Endodermal cell (in vitro differentiated cells): ENCODE measurements around the gene BMP2K. TPM values are rescaled to one million over a fixed set of nuclear protein-coding genes. Genes with fewer than 3 reads are reported as not detected.

Source experiments
- DNase-seq: peaks from one replicate; pipeline ENCODE4 v3.0.0-alpha.2; 2017
- H3K27ac ChIP-seq: 2 replicates; pipeline ENCODE4 v1.5.1; 2013; ENCODE audit warnings: mild to moderate bottlenecking, low read depth, low read length, moderate library complexity
- H3K27me3 ChIP-seq: 2 replicates; pipeline ENCODE4 v1.6.1; 2013; ENCODE audit warnings: mild to moderate bottlenecking, low read length, moderate library complexity; ENCODE audit not compliant: insufficient read depth, control insufficient read depth, poor library complexity, severe bottlenecking
- H3K36me3 ChIP-seq: 2 replicates; pipeline ENCODE4 v1.7.0; 2013; ENCODE audit warnings: mild to moderate bottlenecking, low read length, moderate library complexity; ENCODE audit not compliant: control insufficient read depth, insufficient read depth
- H3K4me1 ChIP-seq: one replicate; pipeline ENCODE4 v1.7.0; 2013; ENCODE audit warnings: low read length; ENCODE audit not compliant: control insufficient read depth, insufficient read depth
- H3K4me3 ChIP-seq: 2 replicates; pipeline ENCODE4 v1.5.1; 2013; ENCODE audit warnings: mild to moderate bottlenecking, low read length, moderate library complexity
- H3K9ac ChIP-seq: 2 replicates; pipeline ENCODE4 v1.6.1; 2013; ENCODE audit warnings: mild to moderate bottlenecking, low read length, moderate library complexity; ENCODE audit not compliant: poor library complexity, severe bottlenecking; ENCODE audit errors: extremely low read depth
- H3K9me3 ChIP-seq: 2 replicates; pipeline ENCODE4 v1.6.1; 2013; ENCODE audit warnings: mild to moderate bottlenecking, low read length, moderate library complexity; ENCODE audit not compliant: control insufficient read depth
- H3K27ac Mint-ChIP-seq: 2 replicates; pipeline ENCODE4 v1.8.0; 2020; ENCODE audit warnings: mixed read lengths
- H3K27me3 Mint-ChIP-seq: 2 replicates; pipeline ENCODE4 v1.8.0; 2021; ENCODE audit warnings: mild to moderate bottlenecking, mixed read lengths; ENCODE audit not compliant: insufficient read depth
- H3K36me3 Mint-ChIP-seq: 2 replicates; pipeline ENCODE4 v1.8.0; 2020; ENCODE audit warnings: low read depth, mixed read lengths
- H3K4me1 Mint-ChIP-seq: 2 replicates; pipeline ENCODE4 v1.8.0; 2020; ENCODE audit warnings: mixed read lengths
- H3K4me3 Mint-ChIP-seq: 2 replicates; pipeline ENCODE4 v1.8.0; 2020; ENCODE audit warnings: mild to moderate bottlenecking, moderate library complexity, mixed read lengths
- H3K9me3 Mint-ChIP-seq: 2 replicates; pipeline ENCODE4 v1.8.0; 2020; ENCODE audit warnings: mild to moderate bottlenecking, mixed read lengths
- CTCF ChIP-seq: fragments of 200-600 bp; sonication (generic); conservative IDR thresholded peaks from 2 replicates; pipeline ENCODE4 v1.5.0; 2021; ENCODE audit warnings: antibody characterized with exemption, mild to moderate bottlenecking
- WGBS, 2 experiments: methylation state at CpG; one replicate each; pipeline versions ENCODE4 v1.1.5 to v1.1.7; 2013; ENCODE audit warnings: missing lambda C conversion rate in 2 of 2, mixed read lengths in 1 of 2; ENCODE audit not compliant: insufficient coverage in 1 of 2, insufficient read length in 1 of 2; 5-methylcytosine and 5-hydroxymethylcytosine counted together
- total RNA-seq, 2 donors: library from RNA; stranded (reverse); fragmentation: NEBNext Ultra II Directional in 1 of 2; extraction: Animal tissue kit (Norgen Biotek cat#: 25700) in 1 of 2; gene quantifications; 2 replicates in 1 of 2; 3 replicates in 1 of 2; pipeline ENCODE4 v1.2.1, GENCODE V29; 2021

The BMP2K gene
- total RNA-seq, 2 donors from 2014 or later: 39.4 to 49.1 TPM

DNA sequence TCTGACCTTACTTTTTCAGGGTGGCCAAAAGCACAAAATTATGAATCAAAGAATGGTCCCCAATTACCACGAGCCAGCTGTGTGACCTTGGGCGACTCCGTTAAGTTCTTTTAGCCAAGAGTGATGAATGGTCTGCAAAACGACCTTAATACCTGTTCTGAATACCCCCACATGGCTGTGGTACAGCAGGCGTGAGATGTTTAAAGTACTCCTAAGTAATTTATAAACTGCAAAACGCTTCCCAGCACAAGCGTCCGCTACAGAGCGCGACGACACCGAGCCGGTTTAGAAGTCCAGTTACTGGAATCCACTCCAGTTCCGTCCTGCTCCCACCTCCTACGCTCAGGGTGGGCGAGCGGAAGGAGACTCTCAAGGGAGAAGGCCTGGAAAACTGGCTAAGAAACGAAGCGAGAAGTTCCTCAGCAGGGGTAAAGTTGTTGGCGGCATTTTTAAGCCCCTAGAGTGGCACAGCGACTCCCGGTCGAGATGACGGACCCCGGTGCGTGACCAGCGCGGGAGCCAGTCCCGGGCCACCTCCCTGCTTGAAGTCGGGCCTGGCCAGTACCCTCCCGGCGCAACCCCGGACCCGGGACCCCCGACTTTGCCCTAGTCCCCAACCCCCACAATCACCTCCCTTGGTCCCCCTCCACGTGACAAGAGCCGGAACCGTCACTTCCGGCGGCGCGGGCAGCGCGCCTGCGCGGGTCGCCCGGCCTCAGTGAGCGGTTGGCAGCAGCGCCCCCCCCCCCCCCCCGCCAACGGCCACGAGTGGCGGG is 659 bp upstream of the BMP2K start:
- no peak for TF ChIP-seq CTCF
- H3K36me3 Mint-ChIP-seq: no peaks in the 10 kb centered on the region
- no peaks in the 10 kb centered on the region for H3K27me3 Mint-ChIP-seq
- no peak overlapping the region for H3K4me3 Mint-ChIP-seq
- H3K27ac Mint-ChIP-seq: peak overlapping the region; percentile 98
- H3K4me1 Mint-ChIP-seq: peaks cover 2% of the 10 kb centered on the region
- Histone ChIP-seq H3K9me3 (no peaks in the 10 kb centered on the region), H3K27me3 (no peaks in the 10 kb centered on the region), H3K4me3 (peak overlapping the region; percentile 86), H3K36me3 (no peaks in the 10 kb centered on the region), H3K9ac (peak overlapping the region; percentile 87), H3K27ac (peak overlapping the region; percentile 95), H3K4me1 (peaks cover 5% of the 10 kb centered on the region)
- peak; percentile 95 for DNase-seq
- no peaks in the 10 kb centered on the region for H3K9me3 Mint-ChIP-seq
- 1 to 3% methylated on average over 16 to 52 of the region's 54 CpGs for WGBS, 2 experiments

- peak overlapping the region; percentile 80 for H3K27ac ChIP-seq
- WGBS, 2 experiments: 0% methylated on average over 15 to 28 of the region's 28 CpGs
- Mint-ChIP-seq H3K27ac (peak overlapping the region; percentile 96), H3K36me3 (no peaks in the 10 kb centered on the region), H3K4me3 (no peak overlapping the region), H3K9me3 (no peaks in the 10 kb centered on the region), H3K4me1 (peaks cover 2% of the 10 kb centered on the region), H3K27me3 (no peaks in the 10 kb centered on the region)
- H3K36me3 ChIP-seq: no peaks in the 10 kb centered on the region
- peak; percentile 14 for TF ChIP-seq CTCF
- peaks cover 5% of the 10 kb centered on the region for H3K4me1 ChIP-seq
- DNase-seq: peak; percentile 79
- peak overlapping the region; percentile 95 for H3K4me3 ChIP-seq
- no peaks in the 10 kb centered on the region for H3K9me3 ChIP-seq
- no peaks in the 10 kb centered on the region for H3K27me3 ChIP-seq
- peak overlapping the region; percentile 60 for H3K9ac ChIP-seq
Measured at GRCh38 chr4:78776729-78777575, 802 bp downstream of the BMP2K start.

DNA sequence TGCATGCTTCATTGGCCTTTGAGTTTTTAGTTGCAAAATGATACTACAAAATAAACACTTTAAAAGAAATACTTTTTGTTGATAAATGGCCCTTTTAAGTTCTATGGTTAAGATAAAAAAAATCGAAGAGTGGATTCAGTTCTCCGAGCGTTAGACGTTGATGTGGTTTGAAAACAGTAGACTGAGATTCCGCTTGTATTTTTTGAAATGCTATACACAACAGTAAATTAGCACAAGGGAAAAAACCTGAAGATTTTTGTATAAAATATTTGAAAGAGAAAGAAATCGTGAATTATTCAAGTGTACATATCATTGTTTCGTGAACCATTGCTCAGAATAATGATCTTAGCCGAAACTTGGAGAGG is 1.4 kb downstream of the BMP2K start:
- Mint-ChIP-seq H3K4me3 (no peak overlapping the region), H3K9me3 (no peaks in the 10 kb centered on the region), H3K27me3 (no peaks in the 10 kb centered on the region), H3K36me3 (no peaks in the 10 kb centered on the region), H3K4me1 (peaks cover 2% of the 10 kb centered on the region), H3K27ac (no peak overlapping the region)
- peak overlapping the region; percentile 60 for H3K9ac ChIP-seq
- no peaks in the 10 kb centered on the region for H3K36me3 ChIP-seq
- H3K27me3 ChIP-seq: no peaks in the 10 kb centered on the region
- peaks cover 5% of the 10 kb centered on the region for H3K4me1 ChIP-seq
- peak overlapping the region; percentile 95 for H3K4me3 ChIP-seq
- no peak for DNase-seq
- TF ChIP-seq CTCF: no peak
- no peaks in the 10 kb centered on the region for H3K9me3 ChIP-seq
- H3K27ac ChIP-seq: no peak overlapping the region
- 43 to 48% methylated on average over 7 to 8 of the region's 8 CpGs for whole genome bisulfite sequencing, 2 experiments
